CD4-positive, alpha-beta T cell treated with Interleukin-10 for 1 hour (primary cell): ENCODE results near the gene TTC7B.

ENCODE experiments used
- DNase-seq: peaks from one replicate; pipeline ENCODE4 v3.0.0-alpha.2; 2020

The TTC7B gene

GRCh38 chr14:90499908-90500664 lies 316.1 kb downstream of the TTC7B start:
- no peak for DNase-seq

GRCh38 chr14:90499121-90499520 lies 317.1 kb downstream of the TTC7B start:
- DNase-seq: no peak

GRCh38 chr14:90498198-90498597 lies 318.0 kb downstream of the TTC7B start:
- DNase-seq: no peak

GRCh38 chr14:90496379-90496778 lies 319.9 kb downstream of the TTC7B start:
- no peak for DNase-seq

- DNase-seq: peak; percentile 37
Measured at GRCh38 chr14:90495357-90496276, 320.6 kb downstream of the TTC7B start.

GRCh38 chr14:90491911-90492531 lies 324.2 kb downstream of the TTC7B start:
- no peak for DNase-seq

GRCh38 chr14:90491221-90491885 lies 324.9 kb downstream of the TTC7B start:
- DNase-seq: no peak

- DNase-seq: no peak
Measured at GRCh38 chr14:90490720-90491050, 325.5 kb downstream of the TTC7B start.

GRCh38 chr14:90489916-90490719 lies 326.1 kb downstream of the TTC7B start:
- DNase-seq: no peak

- no peak for DNase-seq
Measured at GRCh38 chr14:90489306-90489705, 326.9 kb downstream of the TTC7B start.

- no peak for DNase-seq
Measured at GRCh38 chr14:90488256-90488655, 328.0 kb downstream of the TTC7B start.

GRCh38 chr14:90487462-90487861 lies 328.8 kb downstream of the TTC7B start:
- DNase-seq: no peak

GRCh38 chr14:90487031-90487430 lies 329.2 kb downstream of the TTC7B start:
- DNase-seq: no peak

- DNase-seq: no peak
Measured at GRCh38 chr14:90484291-90484690, 331.9 kb downstream of the TTC7B start.

GRCh38 chr14:90483571-90483974 lies 332.7 kb downstream of the TTC7B start:
- DNase-seq: peak; percentile 40

- no peak for DNase-seq
Measured at GRCh38 chr14:90483117-90483516, 333.1 kb downstream of the TTC7B start.

GRCh38 chr14:90475298-90475697 lies 340.9 kb downstream of the TTC7B start:
- no peak for DNase-seq
